GM12873 (cell line): ENCODE results near the gene USP32.

Source experiments
- CTCF ChIP-seq: IDR thresholded peaks from 2 replicates; pipeline ENCODE4 v1.5.1; 2012; ENCODE audit warnings: low read depth, mild to moderate bottlenecking, moderate library complexity, low read length, control low read depth; ENCODE audit not compliant: insufficient read depth; ENCODE audit errors: missing control alignments

Gene USP32

GRCh38 chr17:60403962-60404361 is 12.0 kb upstream of the USP32 start:
- no peak for TF ChIP-seq CTCF

- TF ChIP-seq CTCF, result no peak
These were observed 11.5 kb upstream of the USP32 start for GRCh38 chr17:60403523-60403810.

GRCh38 chr17:60401819-60402218 is 9.9 kb upstream of the USP32 start:
- TF ChIP-seq CTCF, result no peak

GRCh38 chr17:60398227-60398959 is 6.5 kb upstream of the USP32 start:
- TF ChIP-seq CTCF, result no peak

- no peak for TF ChIP-seq CTCF
These were observed 4.5 kb upstream of the USP32 start for GRCh38 chr17:60396412-60396811.

- TF ChIP-seq CTCF, result no peak
These were observed 3.7 kb upstream of the USP32 start for GRCh38 chr17:60395508-60396065.

- TF ChIP-seq CTCF, result no peak
These were observed 2.1 kb upstream of the USP32 start for GRCh38 chr17:60393840-60394723.
